HepG2 (cell line): ENCODE data around the gene FOXR1. TPM values are rescaled to one million over a fixed set of nuclear protein-coding genes. Genes with fewer than 3 reads are reported as not detected.

Experiments
- GZF1 ChIP-seq: sonication (generic); formaldehyde crosslinking; IDR thresholded peaks from 2 replicates; pipeline ENCODE4 v1.5.1; 2020; ENCODE audit warnings: mild to moderate bottlenecking, missing genetic modification reagents
- KLF16 ChIP-seq, 2 experiments: sonication (generic) in 1 of 2; formaldehyde crosslinking in 1 of 2; IDR thresholded peaks; 2 replicates each; pipeline versions ENCODE4 v1.6.1 to v1.8.0; 2016 to 2023; ENCODE audit warnings: missing genetic modification reagents in 2 of 2, missing compliant biosample characterization in 1 of 2
- MXD4 ChIP-seq: IDR thresholded peaks from 2 replicates; pipeline ENCODE4 v1.6.1; 2016; ENCODE audit warnings: mild to moderate bottlenecking, missing biosample characterization, missing genetic modification reagents
- SMAD1 ChIP-seq: sonication (generic); formaldehyde crosslinking; IDR thresholded peaks from 2 replicates; pipeline ENCODE4 v1.4.0; 2020; ENCODE audit warnings: missing genetic modification reagents, low read depth, mild to moderate bottlenecking, borderline replicate concordance
- SMYD3 ChIP-seq: sonication (generic); formaldehyde crosslinking; IDR thresholded peaks from 2 replicates; pipeline ENCODE4 v1.8.1; 2023; ENCODE audit warnings: mild to moderate bottlenecking, missing genetic modification reagents
- TEAD3 ChIP-seq: optimal IDR thresholded peaks from 2 replicates; pipeline ENCODE3; 2016; ENCODE audit warnings: borderline replicate concordance
- TOE1 ChIP-seq: sonication (generic); formaldehyde crosslinking; IDR thresholded peaks from 2 replicates; pipeline ENCODE4 v1.4.0; 2020; ENCODE audit warnings: mild to moderate bottlenecking, missing genetic modification reagents
- U2AF1 ChIP-seq: fragments of 200-400 bp; formaldehyde crosslinking; optimal IDR thresholded peaks from 2 replicates; pipeline ENCODE3; 2017; ENCODE audit warnings: mild to moderate bottlenecking, low read depth, low read length
- ZMYM3 ChIP-seq: sonication (generic); formaldehyde crosslinking; IDR thresholded peaks from 2 replicates; pipeline ENCODE4 v1.5.1; 2020; ENCODE audit warnings: mild to moderate bottlenecking, missing genetic modification reagents
- ZNF264 ChIP-seq: sonication (generic); formaldehyde crosslinking; IDR thresholded peaks from 2 replicates; pipeline ENCODE4 v1.4.0; 2020; ENCODE audit warnings: missing genetic modification reagents
- ZNF274 ChIP-seq: sonication (generic); formaldehyde crosslinking; IDR thresholded peaks from 2 replicates; pipeline ENCODE4 v1.5.1; 2020; ENCODE audit warnings: mild to moderate bottlenecking, missing genetic modification reagents
- ZNF782 ChIP-seq: sonication (generic); formaldehyde crosslinking; IDR thresholded peaks from 2 replicates; pipeline ENCODE4 v1.4.0; 2020; ENCODE audit warnings: missing genetic modification reagents, mild to moderate bottlenecking, borderline replicate concordance
- ZSCAN31 ChIP-seq: sonication (generic); formaldehyde crosslinking; IDR thresholded peaks from 2 replicates; pipeline ENCODE4 v1.5.0; 2020; ENCODE audit warnings: low read depth, mild to moderate bottlenecking, missing genetic modification reagents
- polyA plus RNA-seq, 8 experiments: library from polyadenylated mRNA; depleted of rRNA in 3 of 8; stranded (reverse) in 7 of 8; unstranded in 1 of 8; fragments of >200 nt; fragmentation: Illumina TruSeq in 4 of 8; extraction: Trizol in 4 of 8; gene quantifications; 2 replicates each; pipeline versions ENCODE4 v1.2.1 to v1.2.3, GENCODE V29; 2011 to 2016; ENCODE audit warnings: low read depth in 4 of 8, missing spikeins in 1 of 8, mixed read lengths in 1 of 8; ENCODE audit not compliant: insufficient read depth in 1 of 8
- total RNA-seq, 5 experiments: library from RNA; depleted of rRNA; stranded (reverse); fragments of >200 nt; fragmentation: Illumina TruSeq; extraction: Trizol; gene quantifications; 2 replicates each; pipeline ENCODE4 v1.2.3, GENCODE V29; 2016; ENCODE audit warnings: low read depth in 1 of 5
- TF ChIP-seq, protein P1 (sequence below), 2 experiments: sonication (generic) in 1 of 2; formaldehyde crosslinking in 1 of 2; IDR thresholded peaks; 2 replicates each; pipeline versions ENCODE4 v1.6.1 to v1.9.0; 2014 to 2022; ENCODE audit warnings: antibody characterized with exemption in 1 of 2, borderline replicate concordance in 1 of 2, inconsistent platforms in 1 of 2, low read depth in 1 of 2, missing genetic modification reagents in 1 of 2
- TF ChIP-seq, protein P2 (sequence below): sonication (generic); formaldehyde crosslinking; IDR thresholded peaks from 2 replicates; pipeline ENCODE4 v1.8.0; 2022; ENCODE audit warnings: mild to moderate bottlenecking, missing genetic modification reagents
- TF ChIP-seq, protein P3 (sequence below): sonication (generic); formaldehyde crosslinking; IDR thresholded peaks from 2 replicates; pipeline ENCODE4 v1.9.0; 2021; ENCODE audit warnings: missing genetic modification reagents, borderline replicate concordance
- TF ChIP-seq, protein P4 (sequence below): IDR thresholded peaks from 2 replicates; pipeline ENCODE4 v1.6.1; 2016; ENCODE audit warnings: mild to moderate bottlenecking

FOXR1 gene
- total and polyA plus RNA-seq, 2 of the 13 experiments (the other 11 are each of a cell fraction or from before 2014, with no cell fraction given) = not detected

DNA sequence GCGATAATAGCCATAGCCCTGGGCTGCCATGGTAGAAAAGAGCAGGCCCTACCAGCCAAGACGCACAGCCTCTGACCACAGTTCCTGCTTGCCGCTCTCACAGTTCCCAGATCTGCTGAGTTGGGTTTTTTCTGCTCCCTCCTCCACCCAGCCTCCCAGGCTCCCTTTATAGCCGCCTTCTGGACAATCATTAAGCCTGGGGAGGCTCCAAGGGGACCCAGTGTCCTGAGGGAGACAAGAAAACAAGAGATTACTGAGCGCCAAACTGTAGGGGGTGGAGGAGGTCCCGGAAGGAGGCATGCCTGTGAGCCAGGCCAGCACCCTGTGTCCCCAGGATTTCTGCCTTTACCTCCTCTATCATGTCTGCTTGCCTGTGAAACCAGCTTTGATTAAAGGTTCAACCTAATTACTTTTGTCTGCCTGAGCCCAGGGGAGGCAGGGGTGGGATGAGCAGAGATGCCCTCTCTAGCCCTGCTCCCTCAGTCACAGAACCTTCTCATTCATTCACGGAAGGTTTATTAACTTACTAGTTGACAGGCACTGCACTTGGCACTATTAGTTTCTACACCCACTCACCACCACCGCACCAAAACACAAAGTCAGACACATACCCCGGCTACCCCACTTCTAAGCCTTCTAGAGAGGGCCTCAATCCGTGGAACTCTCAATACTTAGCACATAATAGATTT lies 57.9 kb downstream of the FOXR1 start (continued):
- TF ChIP-seq, protein P1, sequence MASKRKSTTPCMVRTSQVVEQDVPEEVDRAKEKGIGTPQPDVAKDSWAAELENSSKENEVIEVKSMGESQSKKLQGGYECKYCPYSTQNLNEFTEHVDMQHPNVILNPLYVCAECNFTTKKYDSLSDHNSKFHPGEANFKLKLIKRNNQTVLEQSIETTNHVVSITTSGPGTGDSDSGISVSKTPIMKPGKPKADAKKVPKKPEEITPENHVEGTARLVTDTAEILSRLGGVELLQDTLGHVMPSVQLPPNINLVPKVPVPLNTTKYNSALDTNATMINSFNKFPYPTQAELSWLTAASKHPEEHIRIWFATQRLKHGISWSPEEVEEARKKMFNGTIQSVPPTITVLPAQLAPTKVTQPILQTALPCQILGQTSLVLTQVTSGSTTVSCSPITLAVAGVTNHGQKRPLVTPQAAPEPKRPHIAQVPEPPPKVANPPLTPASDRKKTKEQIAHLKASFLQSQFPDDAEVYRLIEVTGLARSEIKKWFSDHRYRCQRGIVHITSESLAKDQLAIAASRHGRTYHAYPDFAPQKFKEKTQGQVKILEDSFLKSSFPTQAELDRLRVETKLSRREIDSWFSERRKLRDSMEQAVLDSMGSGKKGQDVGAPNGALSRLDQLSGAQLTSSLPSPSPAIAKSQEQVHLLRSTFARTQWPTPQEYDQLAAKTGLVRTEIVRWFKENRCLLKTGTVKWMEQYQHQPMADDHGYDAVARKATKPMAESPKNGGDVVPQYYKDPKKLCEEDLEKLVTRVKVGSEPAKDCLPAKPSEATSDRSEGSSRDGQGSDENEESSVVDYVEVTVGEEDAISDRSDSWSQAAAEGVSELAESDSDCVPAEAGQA (IDR thresholded peaks at IDR 0.05; ENCODE audit: low read depth) = no peak
- TF ChIP-seq, protein P1 (CRISPR knock-in tag; IDR thresholded peaks at IDR 0.05; ENCODE audit: borderline replicate concordance) = no peak
- TF ChIP-seq SMAD1 = 0 out of 2 replicates have a peak, but pooled peaks have one; percentile 19
- TF ChIP-seq TOE1 (CRISPR knock-in tag) = no peak
- no peak for TF ChIP-seq ZNF274 (CRISPR knock-in tag)
- TF ChIP-seq MXD4 (CRISPR knock-in tag) = no peak
- TF ChIP-seq ZNF264 (CRISPR knock-in tag) = no peak
- no peak for TF ChIP-seq ZNF782 (CRISPR knock-in tag)
- TF ChIP-seq, protein P2, sequence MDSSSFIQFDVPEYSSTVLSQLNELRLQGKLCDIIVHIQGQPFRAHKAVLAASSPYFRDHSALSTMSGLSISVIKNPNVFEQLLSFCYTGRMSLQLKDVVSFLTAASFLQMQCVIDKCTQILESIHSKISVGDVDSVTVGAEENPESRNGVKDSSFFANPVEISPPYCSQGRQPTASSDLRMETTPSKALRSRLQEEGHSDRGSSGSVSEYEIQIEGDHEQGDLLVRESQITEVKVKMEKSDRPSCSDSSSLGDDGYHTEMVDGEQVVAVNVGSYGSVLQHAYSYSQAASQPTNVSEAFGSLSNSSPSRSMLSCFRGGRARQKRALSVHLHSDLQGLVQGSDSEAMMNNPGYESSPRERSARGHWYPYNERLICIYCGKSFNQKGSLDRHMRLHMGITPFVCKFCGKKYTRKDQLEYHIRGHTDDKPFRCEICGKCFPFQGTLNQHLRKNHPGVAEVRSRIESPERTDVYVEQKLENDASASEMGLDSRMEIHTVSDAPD (CRISPR knock-in tag) = no peak
- no peak for TF ChIP-seq GZF1 (CRISPR knock-in tag)
- peak in 1 of 2 experiments; percentile 42; a peak in 1 of 4 replicates for TF ChIP-seq KLF16 (CRISPR knock-in tag; IDR thresholded peaks at IDR 0.05)
- TF ChIP-seq, protein P3, sequence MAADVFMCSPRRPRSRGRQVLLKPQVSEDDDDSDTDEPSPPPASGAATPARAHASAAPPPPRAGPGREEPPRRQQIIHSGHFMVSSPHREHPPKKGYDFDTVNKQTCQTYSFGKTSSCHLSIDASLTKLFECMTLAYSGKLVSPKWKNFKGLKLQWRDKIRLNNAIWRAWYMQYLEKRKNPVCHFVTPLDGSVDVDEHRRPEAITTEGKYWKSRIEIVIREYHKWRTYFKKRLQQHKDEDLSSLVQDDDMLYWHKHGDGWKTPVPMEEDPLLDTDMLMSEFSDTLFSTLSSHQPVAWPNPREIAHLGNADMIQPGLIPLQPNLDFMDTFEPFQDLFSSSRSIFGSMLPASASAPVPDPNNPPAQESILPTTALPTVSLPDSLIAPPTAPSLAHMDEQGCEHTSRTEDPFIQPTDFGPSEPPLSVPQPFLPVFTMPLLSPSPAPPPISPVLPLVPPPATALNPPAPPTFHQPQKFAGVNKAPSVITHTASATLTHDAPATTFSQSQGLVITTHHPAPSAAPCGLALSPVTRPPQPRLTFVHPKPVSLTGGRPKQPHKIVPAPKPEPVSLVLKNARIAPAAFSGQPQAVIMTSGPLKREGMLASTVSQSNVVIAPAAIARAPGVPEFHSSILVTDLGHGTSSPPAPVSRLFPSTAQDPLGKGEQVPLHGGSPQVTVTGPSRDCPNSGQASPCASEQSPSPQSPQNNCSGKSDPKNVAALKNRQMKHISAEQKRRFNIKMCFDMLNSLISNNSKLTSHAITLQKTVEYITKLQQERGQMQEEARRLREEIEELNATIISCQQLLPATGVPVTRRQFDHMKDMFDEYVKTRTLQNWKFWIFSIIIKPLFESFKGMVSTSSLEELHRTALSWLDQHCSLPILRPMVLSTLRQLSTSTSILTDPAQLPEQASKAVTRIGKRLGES (CRISPR knock-in tag) = no peak
- TF ChIP-seq, protein P4, sequence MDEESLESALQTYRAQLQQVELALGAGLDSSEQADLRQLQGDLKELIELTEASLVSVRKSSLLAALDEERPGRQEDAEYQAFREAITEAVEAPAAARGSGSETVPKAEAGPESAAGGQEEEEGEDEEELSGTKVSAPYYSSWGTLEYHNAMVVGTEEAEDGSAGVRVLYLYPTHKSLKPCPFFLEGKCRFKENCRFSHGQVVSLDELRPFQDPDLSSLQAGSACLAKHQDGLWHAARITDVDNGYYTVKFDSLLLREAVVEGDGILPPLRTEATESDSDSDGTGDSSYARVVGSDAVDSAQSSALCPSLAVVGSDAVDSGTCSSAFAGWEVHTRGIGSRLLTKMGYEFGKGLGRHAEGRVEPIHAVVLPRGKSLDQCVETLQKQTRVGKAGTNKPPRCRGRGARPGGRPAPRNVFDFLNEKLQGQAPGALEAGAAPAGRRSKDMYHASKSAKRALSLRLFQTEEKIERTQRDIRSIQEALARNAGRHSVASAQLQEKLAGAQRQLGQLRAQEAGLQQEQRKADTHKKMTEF (CRISPR knock-in tag) = peak; percentile 70
- TF ChIP-seq TEAD3 (CRISPR knock-in tag) = peak; percentile 5
- TF ChIP-seq ZSCAN31 = peak; percentile 61; the same call in 1 of the 2 replicates
- no peak for TF ChIP-seq U2AF1
- TF ChIP-seq ZMYM3 (CRISPR knock-in tag) = 0 out of 2 replicates have a peak, but pooled peaks have one; percentile 6
- TF ChIP-seq SMYD3 (CRISPR knock-in tag) = no peak
